Mesenchymal stem cell (in vitro differentiated cells and primary cell): ENCODE data around the gene FTSJ3.
"Not testable (repeated sequence)": the region's sequence is repeated elsewhere in the genome, so short reads cannot be mapped to it uniquely, and the experiment has no call there.

Source experiments
- DNase-seq: peaks from one replicate; pipeline ENCODE4 v3.0.0-alpha.2; 2013
- H2AFZ ChIP-seq: one replicate; pipeline ENCODE4 v1.6.1; 2013; ENCODE audit warnings: low read depth, mild to moderate bottlenecking, control low read depth, inconsistent platforms, low read length, moderate library complexity
- H2AK5ac ChIP-seq: 2 replicates; pipeline ENCODE4 v1.6.1; 2013; ENCODE audit warnings: low read length, moderate library complexity, mild to moderate bottlenecking, inconsistent platforms; ENCODE audit not compliant: severe bottlenecking
- H2BK120ac ChIP-seq: one replicate; pipeline ENCODE4 v1.6.1; 2013; ENCODE audit warnings: low read depth, mild to moderate bottlenecking, inconsistent platforms, low read length, moderate library complexity
- H2BK12ac ChIP-seq, 2 experiments: one replicate each; pipeline ENCODE4 v1.6.1; 2013; ENCODE audit warnings: inconsistent platforms in 2 of 2, low read length in 2 of 2, mild to moderate bottlenecking in 2 of 2, moderate library complexity in 2 of 2, control low read depth in 1 of 2
- H2BK15ac ChIP-seq: one replicate; pipeline ENCODE4 v1.6.1; 2013; ENCODE audit warnings: mild to moderate bottlenecking, low read depth, inconsistent platforms; ENCODE audit not compliant: poor library complexity, severe bottlenecking
- H2BK5ac ChIP-seq: 2 replicates; pipeline ENCODE4 v1.6.1; 2013; ENCODE audit warnings: low read depth, mild to moderate bottlenecking, low read length, control low read depth, inconsistent platforms; ENCODE audit not compliant: poor library complexity, severe bottlenecking
- H3K14ac ChIP-seq, 2 experiments: one replicate each; pipeline ENCODE4 v1.6.1; 2013; ENCODE audit warnings: inconsistent platforms in 2 of 2, low read length in 2 of 2, control low read depth in 1 of 2, mild to moderate bottlenecking in 1 of 2, moderate library complexity in 1 of 2
- H3K18ac ChIP-seq, 2 experiments: one replicate each; pipeline ENCODE4 v1.6.1; 2013; ENCODE audit warnings: inconsistent platforms in 2 of 2, low read length in 2 of 2, control low read depth in 1 of 2, low read depth in 1 of 2, mild to moderate bottlenecking in 1 of 2
- H3K23ac ChIP-seq, 2 experiments: one replicate each; pipeline ENCODE4 v1.6.1; 2013; ENCODE audit warnings: inconsistent platforms in 2 of 2, low read length in 2 of 2, mild to moderate bottlenecking in 2 of 2, moderate library complexity in 2 of 2, control low read depth in 1 of 2
- H3K27ac ChIP-seq: 2 replicates; pipeline ENCODE4 v1.5.1; 2013; ENCODE audit warnings: mild to moderate bottlenecking, moderate library complexity, low read length, control low read depth, inconsistent platforms; ENCODE audit not compliant: poor library complexity, severe bottlenecking
- H3K27me3 ChIP-seq, 2 experiments: 2 replicates each; pipeline versions ENCODE4 v1.6.1 to v1.7.0; 2013; ENCODE audit warnings: low read length in 2 of 2, mild to moderate bottlenecking in 2 of 2, moderate library complexity in 2 of 2, control low read depth in 1 of 2, inconsistent platforms in 1 of 2; ENCODE audit not compliant: control insufficient read depth in 1 of 2, insufficient read depth in 1 of 2
- H3K36me3 ChIP-seq, 2 experiments: 2 replicates each; pipeline versions ENCODE4 v1.6.1 to v1.7.0; 2013; ENCODE audit warnings: low read length in 2 of 2, control low read depth in 1 of 2, inconsistent platforms in 1 of 2, low read depth in 1 of 2, mild to moderate bottlenecking in 1 of 2; ENCODE audit not compliant: insufficient read depth in 2 of 2, control insufficient read depth in 1 of 2
- H3K4ac ChIP-seq, 2 experiments: one replicate each; pipeline ENCODE4 v1.6.1; 2013; ENCODE audit warnings: inconsistent platforms in 2 of 2, low read length in 2 of 2, mild to moderate bottlenecking in 2 of 2, moderate library complexity in 2 of 2, control low read depth in 1 of 2, low read depth in 1 of 2
- H3K4me1 ChIP-seq: 2 replicates; pipeline ENCODE4 v1.6.1; 2013; ENCODE audit warnings: low read depth, low read length, control low read depth; ENCODE audit not compliant: control insufficient read depth, insufficient read depth
- H3K4me2 ChIP-seq: 2 replicates; pipeline ENCODE4 v1.6.1; 2013; ENCODE audit warnings: low read length, mild to moderate bottlenecking, inconsistent platforms; ENCODE audit not compliant: poor library complexity, severe bottlenecking
- H3K4me3 ChIP-seq, 2 experiments: 2 replicates each; pipeline versions ENCODE4 v1.5.1 to v1.7.0; 2013; ENCODE audit warnings: low read length in 2 of 2, mild to moderate bottlenecking in 2 of 2, control low read depth in 1 of 2, low read depth in 1 of 2; ENCODE audit not compliant: insufficient read depth in 1 of 2
- H3K79me1 ChIP-seq: replicated peaks from 2 replicates; pipeline ENCODE4 v1.6.1; 2013; ENCODE audit warnings: mild to moderate bottlenecking, control low read depth, low read length, inconsistent platforms; ENCODE audit not compliant: poor library complexity, severe bottlenecking
- H3K9ac ChIP-seq: 2 replicates; pipeline ENCODE4 v1.7.0; 2013; ENCODE audit warnings: mild to moderate bottlenecking, low read length, moderate library complexity
- H3K9me3 ChIP-seq: 2 replicates; pipeline ENCODE4 v1.7.0; 2013; ENCODE audit warnings: mild to moderate bottlenecking, low read length; ENCODE audit not compliant: control insufficient read depth
- H4K8ac ChIP-seq: one replicate; pipeline ENCODE4 v1.6.1; 2013; ENCODE audit warnings: inconsistent platforms, mild to moderate bottlenecking, low read length, moderate library complexity
- H4K91ac ChIP-seq: one replicate; pipeline ENCODE4 v1.6.1; 2013; ENCODE audit warnings: mild to moderate bottlenecking, low read length, inconsistent platforms
- WGBS: methylation state at CpG from one replicate; pipeline ENCODE4 v1.1.7; 2013; ENCODE audit warnings: mixed read lengths; 5-methylcytosine and 5-hydroxymethylcytosine counted together

FTSJ3 gene

DNA sequence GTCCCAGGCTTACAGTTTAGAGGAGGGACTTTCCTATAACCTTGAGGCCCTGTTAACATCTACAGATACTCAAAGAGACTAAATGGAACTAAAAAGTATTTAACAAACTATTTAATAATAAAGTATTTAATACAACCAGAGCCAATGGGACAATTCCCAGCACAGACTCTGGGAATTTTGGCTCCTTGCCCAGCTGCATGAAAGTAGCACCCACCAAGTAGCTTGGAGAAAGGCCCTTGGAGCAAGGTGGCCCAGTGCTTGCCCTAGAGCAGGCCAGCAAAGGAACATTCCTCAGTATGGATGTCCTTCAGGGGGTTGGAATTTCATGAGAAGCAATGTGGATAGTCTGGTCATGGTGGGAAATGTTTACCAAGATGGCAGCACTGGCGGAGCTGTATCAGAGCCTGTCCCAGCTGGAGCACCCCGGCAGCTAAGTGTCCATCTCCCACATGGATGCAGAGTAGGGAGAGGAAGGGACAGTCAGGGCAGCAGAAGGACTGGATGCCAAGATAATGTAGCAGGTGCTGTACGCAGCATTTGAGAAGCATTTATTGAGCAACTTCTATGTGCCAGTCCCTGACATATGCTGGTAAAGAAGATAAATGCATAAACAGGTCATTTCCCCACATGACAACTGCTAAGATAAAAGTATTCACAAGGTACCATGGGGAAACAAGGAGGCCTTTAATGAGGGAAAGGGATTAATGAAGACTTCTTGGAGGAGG is 20.2 kb upstream of the FTSJ3 start:
- no peak overlapping the region for H2BK5ac ChIP-seq
- H3K14ac ChIP-seq: no peak overlapping the region
- H3K36me3 ChIP-seq: no peaks in the 10 kb centered on the region
- H2BK15ac ChIP-seq: no peak overlapping the region
- WGBS: 64% methylated on average over 3 of the region's 3 CpGs
- no peak overlapping the region for H4K8ac ChIP-seq
- H4K91ac ChIP-seq: no peak overlapping the region
- H2AFZ ChIP-seq: no peak overlapping the region
- H3K27me3 ChIP-seq: no peaks in the 10 kb centered on the region
- H2BK12ac ChIP-seq: no peak overlapping the region
- H3K18ac ChIP-seq: no peak overlapping the region
- H3K23ac ChIP-seq: no peak overlapping the region
- no peak for DNase-seq
- no peak overlapping the region for H2BK120ac ChIP-seq
- H3K4me1 ChIP-seq: peaks cover 5% of the 10 kb centered on the region
- no peak overlapping the region for H3K4me3 ChIP-seq
- no peaks in the 10 kb centered on the region for H3K9me3 ChIP-seq
- no peaks in the 10 kb centered on the region for H3K79me1 ChIP-seq
- no peak overlapping the region for H3K4ac ChIP-seq
- no peak overlapping the region for H3K9ac ChIP-seq
- H3K4me2 ChIP-seq: no peak overlapping the region
- H2AK5ac ChIP-seq: no peak overlapping the region
- no peak overlapping the region for H3K27ac ChIP-seq

DNA sequence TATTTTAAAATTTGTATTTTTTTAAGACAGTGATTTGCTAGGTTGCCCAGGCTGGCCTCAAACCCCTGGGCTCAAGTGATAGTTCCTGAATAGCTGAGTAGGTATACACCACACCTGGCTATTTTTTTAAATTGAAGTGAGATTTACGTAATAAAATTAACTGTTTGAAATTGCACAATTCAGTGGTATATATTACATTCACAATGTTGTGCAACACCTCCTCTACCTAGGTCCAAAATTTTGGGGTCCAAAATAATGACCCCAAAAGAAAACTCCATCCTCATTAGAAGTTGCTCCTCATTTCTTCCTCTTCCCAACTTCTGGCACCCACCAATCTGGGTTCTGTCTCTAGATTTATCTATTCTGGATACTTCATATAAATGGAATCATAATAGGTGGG is 18.0 kb upstream of the FTSJ3 start:
- no peak overlapping the region for H4K8ac ChIP-seq
- H2AFZ ChIP-seq: no peak overlapping the region
- no peaks in the 10 kb centered on the region for H3K36me3 ChIP-seq
- H3K9me3 ChIP-seq: no peaks in the 10 kb centered on the region
- no peak overlapping the region for H3K9ac ChIP-seq
- DNase-seq: no peak
- H3K23ac ChIP-seq: no peak overlapping the region
- WGBS: no CpG with 5 or more reads among the region's 1 CpG
- no peak overlapping the region for H3K27ac ChIP-seq
- H3K27me3 ChIP-seq: no peaks in the 10 kb centered on the region
- peaks cover 17% of the 10 kb centered on the region for H3K4me1 ChIP-seq
- H2BK5ac ChIP-seq: no peak overlapping the region
- H2BK12ac ChIP-seq: no peak overlapping the region
- H3K14ac ChIP-seq: no peak overlapping the region
- H3K79me1 ChIP-seq: no peaks in the 10 kb centered on the region
- H2BK120ac ChIP-seq: no peak overlapping the region
- H4K91ac ChIP-seq: no peak overlapping the region
- no peak overlapping the region for H3K18ac ChIP-seq
- H3K4me2 ChIP-seq: no peak overlapping the region
- no peak overlapping the region for H3K4ac ChIP-seq
- H2AK5ac ChIP-seq: no peak overlapping the region
- no peak overlapping the region for H2BK15ac ChIP-seq
- no peak overlapping the region for H3K4me3 ChIP-seq

DNA sequence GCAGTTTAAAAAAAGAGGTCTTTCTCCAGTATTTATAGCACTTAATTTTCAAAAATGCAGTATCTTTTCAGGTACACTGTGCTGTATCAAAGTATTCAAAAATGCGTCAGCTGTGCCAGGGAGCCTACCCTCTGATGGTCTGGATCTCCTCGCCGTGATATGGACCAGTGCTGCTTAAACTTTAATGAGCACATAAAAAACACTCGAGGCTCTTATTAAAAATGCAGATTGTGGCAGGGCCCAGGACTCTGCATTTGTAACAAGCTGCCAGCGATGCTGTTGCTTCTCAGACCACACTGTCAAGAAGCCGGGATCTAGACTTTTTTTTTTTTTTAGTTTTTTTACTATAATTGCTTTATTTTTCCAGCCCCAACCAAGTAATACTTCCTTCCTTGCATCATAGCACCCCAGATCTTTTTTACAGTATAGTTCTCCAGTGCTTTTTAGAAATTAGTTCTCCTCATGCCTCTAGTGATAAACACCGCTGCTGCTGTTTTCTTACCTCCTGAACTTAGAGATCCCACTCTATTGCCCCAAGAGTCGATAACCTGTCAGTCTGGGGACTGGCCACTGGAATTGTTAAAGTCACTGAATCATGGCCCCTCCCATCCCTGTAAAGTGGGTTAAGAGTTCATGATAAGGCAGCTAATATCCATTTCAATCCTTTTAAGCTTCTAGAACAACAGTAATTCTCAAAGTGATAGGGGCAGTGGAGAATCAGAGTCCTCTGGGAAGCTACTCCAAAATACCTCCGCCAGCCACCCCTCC is 16.6 kb upstream of the FTSJ3 start:
- H2BK15ac ChIP-seq: no peak overlapping the region
- 97% methylated on average over 8 of the region's 9 CpGs for WGBS
- H4K8ac ChIP-seq: no peak overlapping the region
- peaks cover 3% of the 10 kb centered on the region for H3K79me1 ChIP-seq
- H3K36me3 ChIP-seq: no peaks in the 10 kb centered on the region
- H3K9me3 ChIP-seq: no peaks in the 10 kb centered on the region
- H3K27ac ChIP-seq: no peak overlapping the region
- no peak overlapping the region for H3K4ac ChIP-seq
- H3K4me3 ChIP-seq: peak overlapping the region in 1 of 2 experiments; percentile 82
- peak overlapping the region; percentile 95 for H3K9ac ChIP-seq
- peaks cover 21% of the 10 kb centered on the region for H3K4me1 ChIP-seq
- no peaks in the 10 kb centered on the region for H3K27me3 ChIP-seq
- no peak overlapping the region for H3K4me2 ChIP-seq
- no peak overlapping the region for H2BK5ac ChIP-seq
- H2AFZ ChIP-seq: no peak overlapping the region
- no peak overlapping the region for H4K91ac ChIP-seq
- DNase-seq: no peak
- H3K18ac ChIP-seq: no peak overlapping the region
- H2AK5ac ChIP-seq: no peak overlapping the region
- H2BK120ac ChIP-seq: no peak overlapping the region
- no peak overlapping the region for H3K14ac ChIP-seq
- H2BK12ac ChIP-seq: no peak overlapping the region
- H3K23ac ChIP-seq: no peak overlapping the region

DNA sequence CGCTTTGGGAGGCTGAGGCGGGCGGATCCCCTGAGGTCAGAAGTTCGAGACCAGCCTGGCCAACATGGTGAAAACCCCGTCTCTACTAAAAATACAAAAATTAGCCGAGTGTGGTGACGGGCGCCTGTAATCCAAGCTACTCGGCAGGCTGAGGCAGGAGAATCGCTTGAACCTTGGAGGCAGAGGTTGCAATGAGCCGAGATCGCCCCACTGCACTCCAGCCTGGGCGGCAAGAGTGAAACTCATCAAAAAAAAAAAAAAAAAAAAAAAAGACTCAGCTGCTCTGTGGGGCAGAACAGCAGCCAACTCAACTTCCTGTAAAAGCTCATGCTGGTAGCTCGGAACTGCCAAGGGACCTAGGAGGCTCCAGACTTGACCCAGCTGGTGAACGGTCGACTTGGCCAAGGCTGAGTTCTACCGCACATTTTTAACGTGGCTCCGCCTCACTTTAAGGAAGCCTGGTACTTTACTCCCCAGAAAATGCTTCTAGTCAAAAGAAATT is 16.0 kb upstream of the FTSJ3 start:
- H4K8ac ChIP-seq: peak overlapping the region; percentile 69
- H3K23ac ChIP-seq, H3K79me1 ChIP-seq, H2BK5ac ChIP-seq, H2BK15ac ChIP-seq, H3K27me3 ChIP-seq, H2AK5ac ChIP-seq, H4K91ac ChIP-seq, H3K4ac ChIP-seq, H3K14ac ChIP-seq, H3K36me3 ChIP-seq, H2BK12ac ChIP-seq, H3K9me3 ChIP-seq, H3K18ac ChIP-seq, H2BK120ac ChIP-seq, H3K27ac ChIP-seq: not testable (repeated sequence)
- peak overlapping the region; percentile 95 for H3K9ac ChIP-seq
- peak overlapping the region; percentile 39 to 82 for H3K4me3 ChIP-seq
- peaks cover 22% of the 10 kb centered on the region for H3K4me1 ChIP-seq
- peak overlapping the region; percentile 7 for H2AFZ ChIP-seq
- H3K4me2 ChIP-seq: peak overlapping the region; percentile 35
- peak; percentile 18 for DNase-seq
- 68% methylated on average over 19 of the region's 19 CpGs for WGBS
